ENCODE data around the gene NT5C1B.

- TF ChIP-seq, protein P1, sequence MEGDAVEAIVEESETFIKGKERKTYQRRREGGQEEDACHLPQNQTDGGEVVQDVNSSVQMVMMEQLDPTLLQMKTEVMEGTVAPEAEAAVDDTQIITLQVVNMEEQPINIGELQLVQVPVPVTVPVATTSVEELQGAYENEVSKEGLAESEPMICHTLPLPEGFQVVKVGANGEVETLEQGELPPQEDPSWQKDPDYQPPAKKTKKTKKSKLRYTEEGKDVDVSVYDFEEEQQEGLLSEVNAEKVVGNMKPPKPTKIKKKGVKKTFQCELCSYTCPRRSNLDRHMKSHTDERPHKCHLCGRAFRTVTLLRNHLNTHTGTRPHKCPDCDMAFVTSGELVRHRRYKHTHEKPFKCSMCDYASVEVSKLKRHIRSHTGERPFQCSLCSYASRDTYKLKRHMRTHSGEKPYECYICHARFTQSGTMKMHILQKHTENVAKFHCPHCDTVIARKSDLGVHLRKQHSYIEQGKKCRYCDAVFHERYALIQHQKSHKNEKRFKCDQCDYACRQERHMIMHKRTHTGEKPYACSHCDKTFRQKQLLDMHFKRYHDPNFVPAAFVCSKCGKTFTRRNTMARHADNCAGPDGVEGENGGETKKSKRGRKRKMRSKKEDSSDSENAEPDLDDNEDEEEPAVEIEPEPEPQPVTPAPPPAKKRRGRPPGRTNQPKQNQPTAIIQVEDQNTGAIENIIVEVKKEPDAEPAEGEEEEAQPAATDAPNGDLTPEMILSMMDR (conservative IDR thresholded peaks at IDR 0.05) = no peak
- TF ChIP-seq EZH2 (IDR thresholded peaks at IDR 0.05; ENCODE audit: low read depth) = no peak
Measured at GRCh38 chr2:18614041-18614440, 24.7 kb upstream of the NT5C1B start.

All from PC-9 (cell line).